H1 (cell line): ENCODE data around the gene CCDC141.

Experiments used
- CTCF ChIP-seq, 3 experiments: IDR thresholded peaks; 1 replicate in 2 of 3; 2 replicates in 1 of 3; pipeline versions ENCODE4 v1.5.1 to v1.6.1; 2011; ENCODE audit warnings: low read length in 3 of 3, mild to moderate bottlenecking in 3 of 3, inconsistent platforms in 2 of 3, low read depth in 1 of 3, moderate library complexity in 1 of 3; ENCODE audit not compliant: insufficient read depth in 1 of 3; ENCODE audit errors: control extremely low read depth in 1 of 3
- FOSL1 ChIP-seq: IDR thresholded peaks from 2 replicates; pipeline ENCODE4 v1.6.1; 2011; ENCODE audit warnings: mild to moderate bottlenecking, low read depth, low read length, moderate library complexity; ENCODE audit not compliant: insufficient read depth

- TF ChIP-seq CTCF (IDR thresholded peaks at IDR 0.05; ENCODE audit: control extremely low read depth in 1 of 3, insufficient read depth in 1 of 3, low read depth in 1 of 3, low read length in 3 of 3) (no peak), FOSL1 (no peak)
Measured at GRCh38 chr2:179048099-179048498, 1.8 kb downstream of the CCDC141 start.
